A549 (cell line): ENCODE results near the gene SYT15. TPM values are rescaled to one million over a fixed set of nuclear protein-coding genes. Genes with fewer than 3 reads are reported as not detected.

Source experiments
- ATAC-seq, 2 experiments: fragments of 200-7000 bp in 1 of 2; fragments of >200 bp in 1 of 2; cut with Nextera tagmentation in 1 of 2; cut with Tn5 transposase in 1 of 2; 3 replicates each; pipeline versions ENCODE4 v1.8.0 to v1.9.1; 2018 to 2020; ENCODE audit warnings: mild to moderate bottlenecking in 1 of 2, moderate library complexity in 1 of 2
- CTCF ChIA-PET: fragments of 300-600 bp; sonication (Branson Sonifier 250); formaldehyde crosslinking; extraction: SDS; loops from one replicate; lab custom pipeline; 2021; ENCODE audit warnings: antibody characterized with exemption, inconsistent platforms; lab: Yijun Ruan, JAX
- POLR2A ChIA-PET: fragments of 350-600 bp; formaldehyde crosslinking; extraction: SDS; loops from one replicate; lab custom pipeline; 2021; ENCODE audit warnings: antibody characterized with exemption, inconsistent platforms; lab: Yijun Ruan, JAX
- DNase-seq, 2 experiments: peaks; one replicate each; pipeline versions ENCODE4 v3.0.0 to v3.0.0-alpha.2; 2011 to 2016; ENCODE audit warnings: low read depth in 1 of 2, low spot score in 1 of 2
- FAIRE-seq: peaks from 2 replicates; lab custom pipeline; 2011; peaks lifted over from hg19 to GRCh38; lab: Jason Lieb, UNC
- H3K27ac ChIP-seq, 2 experiments: fragments of >200 bp; sonication (Bioruptor Twin); formaldehyde crosslinking; 3 replicates each; pipeline ENCODE4 v1.5.1; 2016 to 2017
- H3K4me1 ChIP-seq: fragments of >200 bp; sonication (Bioruptor Twin); formaldehyde crosslinking; 3 replicates; pipeline ENCODE4 v1.6.1; 2016
- H3K4me2 ChIP-seq: fragments of >200 bp; sonication (Bioruptor Twin); formaldehyde crosslinking; 3 replicates; pipeline ENCODE4 v1.6.1; 2016
- H3K4me3 ChIP-seq: fragments of >200 bp; sonication (Bioruptor Twin); formaldehyde crosslinking; 3 replicates; pipeline ENCODE4 v1.5.1; 2016
- H3K9me3 ChIP-seq: fragments of >200 bp; sonication (Bioruptor Twin); formaldehyde crosslinking; 3 replicates; pipeline ENCODE4 v1.6.1; 2016
- BCL3 ChIP-seq: fragments of >200 bp; sonication (Bioruptor Twin); formaldehyde crosslinking; IDR thresholded peaks from 3 replicates; pipeline ENCODE4 v1.6.1; 2016
- CEBPB ChIP-seq, 2 experiments: fragments of >200 bp in 1 of 2; sonication (Bioruptor Twin) in 1 of 2; formaldehyde crosslinking in 1 of 2; IDR thresholded peaks; 2 replicates each; pipeline ENCODE4 v1.6.1; 2012 to 2016
- CHD4 ChIP-seq: fragments of 200-600 bp; sonication (generic); IDR thresholded peaks from 2 replicates; pipeline ENCODE4 v1.6.1; 2016; ENCODE audit warnings: antibody characterized with exemption, mild to moderate bottlenecking, borderline replicate concordance
- CTCF ChIP-seq: fragments of >200 bp; sonication (Bioruptor Twin); formaldehyde crosslinking; IDR thresholded peaks from 3 replicates; pipeline ENCODE4 v1.5.1; 2016
- E2F6 ChIP-seq: IDR thresholded peaks from 2 replicates; pipeline ENCODE4 v1.6.1; 2012; ENCODE audit warnings: low read depth, borderline replicate concordance
- ESRRA ChIP-seq: fragments of 150-350 bp; IDR thresholded peaks from 2 replicates; pipeline ENCODE4 v1.6.1; 2014; ENCODE audit warnings: mild to moderate bottlenecking, low read length, borderline replicate concordance
- GATA3 ChIP-seq: IDR thresholded peaks from 2 replicates; pipeline ENCODE4 v1.6.1; 2012; ENCODE audit warnings: borderline replicate concordance
- HDAC2 ChIP-seq: fragments of 200-600 bp; sonication (generic); IDR thresholded peaks from 2 replicates; pipeline ENCODE4 v1.6.1; 2016
- HEYL ChIP-seq: fragments of 250-450 bp; sonication (Bioruptor Pico); IDR thresholded peaks from 2 replicates; pipeline ENCODE4 v1.8.0; 2021; ENCODE audit warnings: mild to moderate bottlenecking, moderate library complexity
- NPAS2 ChIP-seq: fragments of 250-450 bp; sonication (Bioruptor Pico); IDR thresholded peaks from 2 replicates; pipeline ENCODE4 v1.8.0; 2022; ENCODE audit warnings: mild to moderate bottlenecking, moderate library complexity, borderline replicate concordance
- PHF8 ChIP-seq: fragments of 200-600 bp; sonication (generic); IDR thresholded peaks from 2 replicates; pipeline ENCODE4 v1.6.1; 2016; ENCODE audit warnings: low read depth, mild to moderate bottlenecking, antibody characterized with exemption, moderate library complexity, borderline replicate concordance
- POLR2A ChIP-seq: IDR thresholded peaks from 2 replicates; pipeline ENCODE4 v1.6.1; 2012; ENCODE audit warnings: mild to moderate bottlenecking, low read length
- POLR2AphosphoS2 ChIP-seq: conservative IDR thresholded peaks from 2 replicates; pipeline ENCODE4 v1.6.1; 2012; ENCODE audit warnings: low read length, improper control_type of control experiment, inconsistent platforms
- TFCP2L1 ChIP-seq: fragments of 250-450 bp; sonication (Bioruptor Pico); IDR thresholded peaks from 2 replicates; pipeline ENCODE4 v1.5.0; 2021; ENCODE audit warnings: mild to moderate bottlenecking
- WGBS: methylation state at CpG from one replicate; pipeline ENCODE4 v1.1.6; 2017; ENCODE audit errors: missing lambda C conversion rate; 5-methylcytosine and 5-hydroxymethylcytosine counted together
- polyA plus RNA-seq, 4 experiments: library from polyadenylated mRNA; depleted of rRNA in 3 of 4; stranded (reverse); fragments of >200 nt; fragmentation: RNase III in 1 of 4; extraction: RNeasy Plus Mini Kit Qiagen cat#74134 plus additional on column Dnase treatment in 1 of 4; gene quantifications; 2 replicates in 3 of 4; 3 replicates in 1 of 4; pipeline ENCODE4 v1.2.3, GENCODE V29; 2011 to 2017
- TF ChIP-seq, protein P1 (sequence below): IDR thresholded peaks from 2 replicates; pipeline ENCODE4 v1.6.1; 2012
- TF ChIP-seq, protein P2 (sequence below): fragments of >200 bp; sonication (Bioruptor Twin); formaldehyde crosslinking; IDR thresholded peaks from 2 replicates; pipeline ENCODE4 v1.6.1; 2016
- TF ChIP-seq, protein P3 (sequence below): IDR thresholded peaks from 2 replicates; pipeline ENCODE4 v1.6.1; 2012

SYT15 gene
- polyA plus RNA-seq, 2 of the 4 experiments (the other 2 are of a cell fraction): 3.5 to 3.6 TPM

DNA sequence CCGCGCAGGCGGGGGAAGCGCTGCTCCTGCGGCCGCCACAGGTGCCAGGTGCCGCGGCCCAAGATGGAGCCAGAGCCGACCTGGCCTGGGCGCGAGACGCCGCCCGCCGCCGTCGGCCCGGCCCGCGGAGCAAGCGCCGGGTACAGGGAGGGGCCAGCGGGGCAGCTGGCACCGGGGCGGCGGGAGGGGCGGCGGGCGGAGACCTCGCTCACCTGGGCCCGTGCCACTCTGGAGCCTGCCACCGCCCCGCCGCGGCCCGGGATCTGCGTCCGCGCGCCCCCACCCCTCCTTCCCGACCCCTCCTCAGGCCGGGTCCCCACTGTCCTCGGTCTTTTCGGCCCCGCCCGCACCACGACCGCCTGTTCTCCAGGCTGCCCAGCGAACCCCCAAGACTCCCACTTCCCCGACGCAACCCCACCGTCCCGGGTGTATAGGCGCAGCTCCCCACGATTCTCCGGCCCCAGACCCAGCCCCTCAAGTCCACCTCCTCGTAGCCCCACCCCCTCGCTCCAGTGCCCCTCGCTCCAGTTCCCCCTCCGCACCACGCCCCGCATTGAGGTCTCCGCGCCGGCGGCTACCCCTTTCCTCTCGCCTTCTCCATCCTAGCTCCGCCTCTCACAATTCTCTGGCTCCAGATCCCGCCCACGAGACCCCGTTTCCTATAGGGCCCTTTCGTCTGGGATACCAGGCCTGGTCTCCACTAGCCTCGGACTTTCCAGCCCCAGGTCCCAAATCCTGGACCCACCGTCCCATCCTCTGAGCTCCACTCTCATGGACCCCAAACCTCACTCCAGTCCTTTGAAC lies 22.2 kb upstream of the SYT15 start, which contains the start of gene GPRIN2:
Gene GPRIN2 (minus strand): TSS at position 144 of the 804 bp plus-strand sequence. CDS start 5,922 bp downstream, outside the sequence.
- Histone ChIP-seq H3K27ac (peak within 1 kb of the TSS; percentile 88 to 89), H3K4me1 (peaks cover 60% of the 10 kb centered on the region), H3K9me3 (no peaks in the 10 kb centered on the region), H3K4me3 (peak within 1 kb of the TSS; percentile 70), H3K4me2 (peak within 1 kb of the TSS; percentile 68)
- ATAC-seq (peak; percentile 32 to 42), FAIRE-seq (no peak), DNase-seq (peak in 1 of 2 experiments; percentile 28)
- ChIA-PET POLR2A (interaction anchor here (0.9 to 1.4 kb wide), 3 partner anchors 10 to 32 kb away, joined by 3 to 9 read pairs (median 7); no protein-coding TSS in a partner anchor), CTCF (interaction anchor here (1.5 to 9.4 kb wide), 4 partner anchors 10 to 1219 kb away, joined by 4 to 87 read pairs (median 6); no protein-coding TSS in a partner anchor)
- no peak for TF ChIP-seq CEBPB (IDR thresholded peaks at IDR 0.05)
- TF ChIP-seq TFCP2L1: no peak
- no peak for TF ChIP-seq ESRRA
- no peak for TF ChIP-seq HEYL (CRISPR knock-in tag)
- 0 out of 2 replicates have a peak, but pooled peaks have one; percentile 18 for TF ChIP-seq NPAS2
- TF ChIP-seq CHD4: no peak
- TF ChIP-seq PHF8: no peak
- 0 out of 3 replicates have a peak, but pooled peaks have one; percentile 32 for TF ChIP-seq BCL3
- TF ChIP-seq POLR2A: no peak
- TF ChIP-seq GATA3: no peak
- 59% methylated on average over 67 of the region's 74 CpGs for whole genome bisulfite sequencing

DNA sequence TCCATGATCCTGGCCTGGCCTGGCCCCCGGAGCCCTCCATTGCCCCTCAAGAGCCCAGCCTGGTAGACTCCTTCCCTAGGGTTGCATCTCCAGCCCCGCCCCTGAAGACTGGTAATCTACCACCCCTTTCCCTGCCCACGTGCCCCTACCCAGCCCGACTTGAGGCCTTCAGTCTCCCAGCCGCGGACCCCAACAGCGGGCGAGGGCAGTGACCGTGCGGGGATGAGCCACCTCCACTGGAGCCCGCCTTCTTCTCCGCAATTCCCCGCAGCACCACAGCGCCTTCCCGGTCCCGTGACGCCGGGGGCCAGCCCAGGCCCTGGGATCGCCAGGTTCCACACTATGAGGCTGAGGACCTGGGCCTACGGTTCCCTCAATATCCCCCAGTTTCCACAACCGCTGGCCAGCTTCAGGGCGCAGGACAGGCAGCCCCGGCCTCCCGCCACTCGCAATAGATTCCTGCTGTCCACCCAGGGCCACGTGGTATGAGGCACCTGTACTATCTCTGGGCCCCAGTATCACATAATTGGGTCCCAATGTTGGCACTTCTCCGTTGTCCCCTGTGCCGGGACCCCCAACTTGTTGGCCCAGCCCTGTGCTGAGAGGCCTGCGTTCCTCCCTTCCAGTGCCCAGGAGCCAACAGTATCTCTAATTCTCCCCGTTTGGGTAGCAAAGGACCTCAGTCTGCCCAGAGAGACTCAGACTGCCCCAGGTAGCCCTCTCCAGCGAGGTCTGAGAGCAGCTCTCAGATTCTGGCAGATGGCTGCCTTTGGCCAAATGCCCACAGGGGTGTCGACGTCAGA lies 21.4 kb upstream of the SYT15 start:
- peaks cover 52% of the 10 kb centered on the region for H3K4me1 ChIP-seq
- ATAC-seq: peak in 1 of 2 experiments; percentile 24; a peak in 3 of 6 replicates
- H3K9me3 ChIP-seq: no peaks in the 10 kb centered on the region
- H3K4me2 ChIP-seq: peak overlapping the region; percentile 68
- WGBS: 89% methylated on average over 33 of the region's 33 CpGs
- CTCF ChIA-PET: interaction anchor here (1.5 to 9.4 kb wide), 5 partner anchors 10 to 1218 kb away, joined by 4 to 87 read pairs (median 7); no protein-coding TSS in a partner anchor
- 0 out of 3 replicates have a peak overlapping the region, but pooled peaks have one; percentile 70 for H3K4me3 ChIP-seq
- POLR2A ChIA-PET: interaction anchor here (1.2 to 1.4 kb wide), 2 partner anchors 11 to 13 kb away, joined by 3 to 7 read pairs; no protein-coding TSS in a partner anchor
- DNase-seq: peak in 1 of 2 experiments; percentile 38
- FAIRE-seq: no peak
- H3K27ac ChIP-seq: peak overlapping the region; percentile 88 to 89
- TF ChIP-seq CTCF (no peak), HDAC2 (no peak), POLR2A (no peak)
- TF ChIP-seq, protein P1, sequence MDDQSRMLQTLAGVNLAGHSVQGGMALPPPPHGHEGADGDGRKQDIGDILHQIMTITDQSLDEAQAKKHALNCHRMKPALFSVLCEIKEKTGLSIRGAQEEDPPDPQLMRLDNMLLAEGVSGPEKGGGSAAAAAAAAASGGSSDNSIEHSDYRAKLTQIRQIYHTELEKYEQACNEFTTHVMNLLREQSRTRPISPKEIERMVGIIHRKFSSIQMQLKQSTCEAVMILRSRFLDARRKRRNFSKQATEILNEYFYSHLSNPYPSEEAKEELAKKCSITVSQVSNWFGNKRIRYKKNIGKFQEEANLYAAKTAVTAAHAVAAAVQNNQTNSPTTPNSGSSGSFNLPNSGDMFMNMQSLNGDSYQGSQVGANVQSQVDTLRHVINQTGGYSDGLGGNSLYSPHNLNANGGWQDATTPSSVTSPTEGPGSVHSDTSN: no peak
- TF ChIP-seq, protein P2, sequence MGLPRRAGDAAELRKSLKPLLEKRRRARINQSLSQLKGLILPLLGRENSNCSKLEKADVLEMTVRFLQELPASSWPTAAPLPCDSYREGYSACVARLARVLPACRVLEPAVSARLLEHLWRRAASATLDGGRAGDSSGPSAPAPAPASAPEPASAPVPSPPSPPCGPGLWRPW: 0 out of 2 replicates have a peak, but pooled peaks have one; percentile 20
- TF ChIP-seq, all 56 proteins: peak for 1

DNA sequence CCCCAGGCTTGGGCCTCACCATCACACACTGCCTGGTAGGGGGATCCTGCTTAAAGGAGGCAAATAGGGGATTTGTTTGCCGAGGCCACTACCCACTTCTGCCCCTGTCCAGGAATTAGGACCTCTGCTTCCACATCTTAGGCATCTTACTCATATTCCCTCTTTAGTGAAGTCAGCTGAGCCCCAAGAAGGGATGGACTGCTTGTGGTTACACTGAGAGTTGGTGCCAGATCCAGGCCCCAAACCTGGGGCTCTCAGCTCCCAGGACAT lies 20.9 kb upstream of the SYT15 start:
- 48% methylated on average over 1 of the region's 1 CpG for WGBS
- H3K4me3 ChIP-seq: no peak overlapping the region
- peaks cover 46% of the 10 kb centered on the region for H3K4me1 ChIP-seq
- TF ChIP-seq, protein P3, sequence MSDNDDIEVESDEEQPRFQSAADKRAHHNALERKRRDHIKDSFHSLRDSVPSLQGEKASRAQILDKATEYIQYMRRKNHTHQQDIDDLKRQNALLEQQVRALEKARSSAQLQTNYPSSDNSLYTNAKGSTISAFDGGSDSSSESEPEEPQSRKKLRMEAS: no peak
- TF ChIP-seq POLR2AphosphoS2 (no peak), HDAC2 (no peak), E2F6 (0 out of 2 replicates have a peak, but pooled peaks have one; percentile 16)
- peak overlapping the region; percentile 68 for H3K4me2 ChIP-seq
- ChIA-PET POLR2A (no interaction called here), CTCF (interaction anchor here (1.6 to 9.4 kb wide), 5 partner anchors 11 to 1218 kb away, joined by 5 to 87 read pairs (median 8); no protein-coding TSS in a partner anchor)
- no peak for FAIRE-seq
- H3K27ac ChIP-seq: peak overlapping the region; percentile 88 to 89
- H3K9me3 ChIP-seq: no peaks in the 10 kb centered on the region
- ATAC-seq: peak; percentile 1 to 9; a peak in 2 of 6 replicates
- peak in 1 of 2 experiments; percentile 65 for DNase-seq
